Measurements from ENCODE around the gene ZNF273.
"Not testable (repeated sequence)": the region's sequence is repeated elsewhere in the genome, so short reads cannot be mapped to it uniquely, and the experiment has no call there.

Gene ZNF273

GRCh38 chr7:64944667-64945502, 41.8 kb downstream of the ZNF273 start:
- DNase-seq (ENCODE audit: low read depth in 2 of 2), result not testable (repeated sequence)

GRCh38 chr7:64945503-64946175, 42.6 kb downstream of the ZNF273 start:
- DNase-seq (ENCODE audit: low read depth in 2 of 2), result no peak

DNA sequence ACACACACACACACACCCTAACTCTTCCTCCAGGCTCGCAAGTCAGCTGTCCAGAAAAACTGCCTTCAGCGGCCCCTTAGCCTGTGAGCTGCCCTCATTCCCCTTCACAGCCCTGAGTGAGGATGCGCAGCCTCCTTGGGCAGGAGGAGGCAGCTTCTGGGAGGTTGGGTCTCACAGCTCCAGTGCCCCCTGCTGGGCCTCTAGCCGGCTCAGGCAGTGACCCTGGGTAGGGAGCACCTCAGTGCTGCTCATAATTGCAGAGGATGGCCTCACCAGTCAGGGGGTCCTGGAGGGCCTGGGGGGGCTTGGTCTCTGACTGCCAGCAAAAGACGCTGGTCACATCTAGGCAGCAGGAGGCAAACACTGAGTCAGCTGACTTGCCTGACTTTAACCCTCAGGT, 43.7 kb downstream of the ZNF273 start:
- no peak for DNase-seq (ENCODE audit: low read depth in 2 of 2)

DNA sequence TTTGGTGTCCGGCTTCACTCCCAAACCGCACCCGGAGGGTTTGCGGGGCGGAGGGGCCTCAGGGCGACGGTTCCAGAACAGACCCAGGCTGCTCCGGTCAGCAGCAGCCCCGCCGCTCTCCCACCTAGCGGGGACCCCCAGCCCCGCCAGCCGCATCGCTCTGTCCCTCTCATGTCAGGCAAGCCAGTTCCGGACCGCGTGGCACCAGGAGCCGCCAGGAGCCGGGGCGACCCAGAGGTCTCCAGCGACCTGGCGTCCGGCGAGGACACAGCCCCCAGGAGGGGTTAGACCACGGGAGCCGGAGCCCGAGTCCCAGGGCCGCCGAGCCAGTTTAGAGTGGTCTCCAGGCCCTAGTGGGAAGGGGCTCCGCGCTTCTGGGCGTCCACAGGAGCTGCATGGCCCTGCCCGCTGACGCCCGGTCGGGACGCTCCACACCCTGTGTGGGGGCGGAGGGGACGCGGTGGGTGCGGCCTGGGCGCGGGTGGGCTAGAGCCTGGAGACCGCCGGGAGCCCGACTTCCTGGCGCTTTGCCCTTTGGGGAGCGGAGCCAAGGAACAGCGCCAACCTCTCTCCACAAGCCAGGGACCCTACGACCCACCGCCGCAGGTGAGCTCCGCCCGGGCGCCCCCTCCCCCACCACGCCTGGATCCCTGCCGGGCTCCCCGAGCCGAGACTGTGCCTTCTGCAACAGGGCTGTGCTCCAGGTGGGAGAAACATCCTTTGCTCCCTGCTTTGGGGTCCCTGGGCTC, 44.4 kb downstream of the ZNF273 start:
- DNase-seq (ENCODE audit: low read depth in 2 of 2), result no peak

GRCh38 chr7:64948774-64949173, 45.7 kb downstream of the ZNF273 start:
- DNase-seq (ENCODE audit: low read depth in 2 of 2), result not testable (repeated sequence)

DNA sequence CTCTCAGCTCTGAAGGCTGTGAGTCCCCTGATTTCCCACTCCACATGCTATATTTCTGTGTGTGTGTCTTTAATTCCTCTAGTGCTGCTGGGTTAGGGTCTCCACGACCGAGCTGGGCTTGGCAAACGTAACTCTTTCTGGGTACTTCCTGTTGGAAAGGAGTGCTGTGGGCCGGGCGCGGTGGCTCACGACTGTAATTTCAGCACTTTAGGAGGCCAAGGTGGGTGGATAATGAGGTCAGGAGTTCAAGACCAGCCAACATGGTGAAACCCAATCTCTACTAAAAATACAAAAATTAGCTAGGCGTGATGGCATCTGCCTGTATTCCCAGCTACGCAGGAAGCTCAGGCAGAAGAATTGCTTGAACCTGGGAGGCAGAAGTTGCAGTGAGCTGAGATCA, 47.6 kb downstream of the ZNF273 start:
- DNase-seq (ENCODE audit: low read depth in 2 of 2), result not testable (repeated sequence)

DNA sequence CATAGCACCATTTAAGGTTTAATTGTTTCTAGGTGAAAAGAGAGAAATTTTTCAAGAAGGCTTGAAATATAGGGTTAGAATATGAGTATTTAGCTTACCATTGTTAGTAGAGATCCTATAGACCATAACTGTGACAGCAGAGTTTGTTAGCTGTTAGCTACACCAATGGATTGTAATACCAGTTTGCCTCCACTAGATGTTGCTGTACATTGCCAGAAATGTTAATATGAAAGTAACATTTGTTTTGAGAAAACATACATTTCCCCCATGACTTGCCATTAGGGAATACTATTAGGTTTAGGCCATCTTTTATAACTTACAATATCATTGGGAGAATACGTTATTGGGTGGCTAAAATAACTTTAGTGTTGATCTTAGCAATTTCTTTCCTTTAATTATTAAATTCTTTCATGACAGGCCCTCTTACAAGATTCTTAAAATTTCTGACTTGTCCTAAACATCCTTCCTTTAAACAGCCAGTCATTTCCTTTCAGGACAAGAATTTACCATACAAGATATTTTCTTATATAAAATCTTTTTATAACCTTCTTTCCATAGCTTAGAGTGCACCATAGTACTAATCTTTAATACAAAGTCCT, 48.3 kb downstream of the ZNF273 start:
- no peak for DNase-seq (ENCODE audit: low read depth in 2 of 2)

GRCh38 chr7:64959072-64959747, 56.1 kb downstream of the ZNF273 start:
- DNase-seq (ENCODE audit: low read depth in 2 of 2), result no peak

DNA sequence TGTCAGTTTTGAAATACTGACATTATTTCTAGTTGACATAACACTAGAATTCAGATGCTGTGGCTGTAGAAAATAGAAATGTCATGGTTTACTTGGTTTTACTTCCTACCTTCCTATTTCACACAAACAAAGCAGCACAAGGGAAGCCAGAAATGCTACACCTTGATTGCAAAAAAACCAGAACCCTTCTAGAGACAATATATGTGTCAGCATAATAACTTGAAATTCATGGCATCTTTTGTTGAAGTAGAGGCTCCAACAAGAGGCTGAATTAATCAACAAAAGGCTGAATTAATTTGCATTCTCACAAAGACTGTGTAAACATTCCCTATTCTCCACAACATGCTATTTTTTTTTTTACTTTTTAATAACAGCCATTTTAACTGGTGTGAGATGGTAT, 62.5 kb downstream of the ZNF273 start:
- DNase-seq (ENCODE audit: low read depth in 2 of 2), result no peak

GRCh38 chr7:64978497-64979203, 75.6 kb downstream of the ZNF273 start:
- no peak for DNase-seq (ENCODE audit: low read depth in 2 of 2)
